B cell (primary cell): Measurements from ENCODE around the gene PTAR1.

Source experiments
- EZH2 ChIP-seq: IDR thresholded peaks from 2 replicates; pipeline ENCODE4 v1.6.1; 2012; ENCODE audit warnings: borderline replicate concordance, low read depth, mild to moderate bottlenecking, moderate library complexity, low read length; ENCODE audit not compliant: insufficient read depth, poor library complexity, severe bottlenecking
- TF ChIP-seq, protein P1 (sequence below): fragments of 200-600 bp; IDR thresholded peaks from one replicate; pipeline ENCODE4 v1.8.0; 2022; ENCODE audit warnings: antibody characterized with exemption, mild to moderate bottlenecking

DNA sequence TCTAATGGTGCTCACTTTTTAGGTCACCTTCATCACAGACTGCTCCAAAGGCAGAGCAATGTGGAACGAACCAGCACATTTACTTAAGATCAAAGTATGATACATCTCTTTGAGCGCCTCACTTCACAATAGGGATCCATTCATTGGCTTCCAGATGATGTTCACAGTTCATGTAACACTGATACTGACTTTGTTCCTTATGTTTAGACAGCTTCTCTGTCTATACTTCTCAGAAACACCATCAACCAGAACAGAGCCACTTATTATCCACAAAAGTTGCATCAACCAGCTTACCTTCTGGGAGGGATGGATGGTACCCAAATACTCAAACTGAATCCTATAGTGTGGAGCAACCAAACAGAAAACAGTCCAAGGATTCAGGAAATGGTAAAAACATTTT, 4.6 kb downstream of the PTAR1 start:
- TF ChIP-seq, protein P1, sequence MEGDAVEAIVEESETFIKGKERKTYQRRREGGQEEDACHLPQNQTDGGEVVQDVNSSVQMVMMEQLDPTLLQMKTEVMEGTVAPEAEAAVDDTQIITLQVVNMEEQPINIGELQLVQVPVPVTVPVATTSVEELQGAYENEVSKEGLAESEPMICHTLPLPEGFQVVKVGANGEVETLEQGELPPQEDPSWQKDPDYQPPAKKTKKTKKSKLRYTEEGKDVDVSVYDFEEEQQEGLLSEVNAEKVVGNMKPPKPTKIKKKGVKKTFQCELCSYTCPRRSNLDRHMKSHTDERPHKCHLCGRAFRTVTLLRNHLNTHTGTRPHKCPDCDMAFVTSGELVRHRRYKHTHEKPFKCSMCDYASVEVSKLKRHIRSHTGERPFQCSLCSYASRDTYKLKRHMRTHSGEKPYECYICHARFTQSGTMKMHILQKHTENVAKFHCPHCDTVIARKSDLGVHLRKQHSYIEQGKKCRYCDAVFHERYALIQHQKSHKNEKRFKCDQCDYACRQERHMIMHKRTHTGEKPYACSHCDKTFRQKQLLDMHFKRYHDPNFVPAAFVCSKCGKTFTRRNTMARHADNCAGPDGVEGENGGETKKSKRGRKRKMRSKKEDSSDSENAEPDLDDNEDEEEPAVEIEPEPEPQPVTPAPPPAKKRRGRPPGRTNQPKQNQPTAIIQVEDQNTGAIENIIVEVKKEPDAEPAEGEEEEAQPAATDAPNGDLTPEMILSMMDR: no peak
- no peak for TF ChIP-seq EZH2
